ENCODE measurements around the gene ARAP1. TPM values are rescaled to one million over a fixed set of nuclear protein-coding genes. Genes with fewer than 3 reads are reported as not detected.

The ARAP1 gene
- total RNA-seq, 2 experiments from 2014 or later = 129 to 134 TPM

DNA sequence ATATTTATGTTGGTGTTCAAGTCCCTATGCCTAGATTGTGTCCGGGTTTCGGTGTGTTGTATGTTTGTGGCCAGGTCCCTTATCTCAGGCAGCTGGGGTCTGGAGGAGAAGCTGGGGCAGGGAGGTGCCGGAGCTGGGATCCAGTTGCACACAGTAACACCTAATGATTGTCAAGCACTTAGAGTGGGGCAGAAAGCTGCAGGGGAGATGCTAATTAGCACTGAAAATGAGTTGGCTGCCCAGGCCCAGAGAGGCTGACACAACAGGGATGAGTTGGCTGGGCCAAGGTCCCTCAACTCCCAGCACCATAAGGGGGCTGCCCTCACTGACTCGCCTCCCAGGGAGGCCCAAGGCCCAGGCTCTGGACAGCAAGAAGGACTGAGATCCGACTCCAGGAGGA, 90.2 kb downstream of the ARAP1 start:
- peaks cover 18% of the 10 kb centered on the region for H3K27me3 Mint-ChIP-seq
- POLR2A ChIA-PET = no interaction called here
- no peak for ATAC-seq (ENCODE audit: low read depth)
- H3K4me3 Mint-ChIP-seq = no peak overlapping the region
- H3K36me3 Mint-ChIP-seq = no peaks in the 10 kb centered on the region
- H3K27ac Mint-ChIP-seq = no peak overlapping the region
- H3K9me3 Mint-ChIP-seq = peaks cover 2% of the 10 kb centered on the region
- DNase-seq = no peak
- no peaks in the 10 kb centered on the region for H3K4me1 Mint-ChIP-seq

DNA sequence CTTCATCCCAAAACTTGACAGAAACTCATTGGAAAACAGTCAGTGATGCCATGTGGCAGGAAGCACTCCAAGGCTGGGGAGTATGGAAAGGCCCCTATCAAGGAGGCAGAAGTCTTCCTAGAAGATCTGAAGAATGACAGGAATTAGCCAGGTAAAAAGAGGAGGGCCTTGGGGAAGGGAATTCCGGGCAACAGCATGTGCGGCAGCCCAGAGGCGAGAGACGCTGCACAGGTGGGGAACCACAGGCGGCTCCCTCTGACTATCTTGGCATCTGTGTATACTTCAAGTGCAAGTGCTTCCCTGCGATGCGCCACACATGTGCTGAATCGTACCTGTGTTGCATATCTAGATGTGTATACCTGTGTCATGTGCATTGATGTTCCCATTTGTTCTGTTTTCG, 90.7 kb downstream of the ARAP1 start:
- peaks cover 1% of the 10 kb centered on the region for H3K9me3 Mint-ChIP-seq
- H3K36me3 Mint-ChIP-seq = no peaks in the 10 kb centered on the region
- POLR2A ChIA-PET = no interaction called here
- H3K4me3 Mint-ChIP-seq = no peak overlapping the region
- peaks cover 17% of the 10 kb centered on the region for H3K27me3 Mint-ChIP-seq
- H3K27ac Mint-ChIP-seq = no peak overlapping the region
- DNase-seq (no peak), ATAC-seq (ENCODE audit: low read depth) (no peak)
- no peaks in the 10 kb centered on the region for H3K4me1 Mint-ChIP-seq

DNA sequence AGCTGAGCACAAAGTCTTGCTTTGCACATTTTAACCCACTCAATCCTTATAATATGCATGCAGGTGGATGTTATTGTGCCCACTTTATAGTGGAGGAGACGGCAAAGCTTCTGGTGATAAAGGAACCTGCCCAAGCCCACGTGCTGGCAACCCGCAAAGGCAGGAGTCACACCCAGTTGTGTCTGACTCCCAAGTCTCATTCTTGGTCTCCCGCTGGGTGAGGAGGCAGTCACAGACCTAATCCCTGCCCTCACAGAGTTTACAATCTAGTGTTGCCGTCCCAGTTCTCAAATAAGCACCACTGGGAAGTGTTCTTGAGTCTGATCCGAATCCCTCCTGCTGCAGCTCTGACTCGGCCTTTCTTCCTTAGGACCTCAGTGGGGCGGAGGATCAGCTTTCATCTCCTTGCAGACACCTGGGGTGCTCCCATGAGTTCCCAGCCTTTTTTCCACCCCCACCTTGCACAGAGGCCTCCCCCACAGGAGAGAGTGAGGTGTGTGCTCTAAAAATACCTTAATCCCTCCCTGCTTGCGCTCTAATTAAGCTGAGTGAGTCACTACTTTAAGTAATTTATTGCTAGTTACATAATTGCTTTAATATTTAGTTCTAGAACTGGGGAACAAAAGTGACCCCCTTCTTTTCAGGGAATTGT, 93.1 kb downstream of the ARAP1 start:
- POLR2A ChIA-PET = no interaction called here
- DNase-seq (no peak), ATAC-seq (ENCODE audit: low read depth) (no peak)
- H3K4me1 Mint-ChIP-seq = no peaks in the 10 kb centered on the region
- H3K27me3 Mint-ChIP-seq = peaks cover 11% of the 10 kb centered on the region
- H3K36me3 Mint-ChIP-seq = no peaks in the 10 kb centered on the region
- H3K4me3 Mint-ChIP-seq = no peak overlapping the region
- H3K27ac Mint-ChIP-seq = no peak overlapping the region
- no peaks in the 10 kb centered on the region for H3K9me3 Mint-ChIP-seq

DNA sequence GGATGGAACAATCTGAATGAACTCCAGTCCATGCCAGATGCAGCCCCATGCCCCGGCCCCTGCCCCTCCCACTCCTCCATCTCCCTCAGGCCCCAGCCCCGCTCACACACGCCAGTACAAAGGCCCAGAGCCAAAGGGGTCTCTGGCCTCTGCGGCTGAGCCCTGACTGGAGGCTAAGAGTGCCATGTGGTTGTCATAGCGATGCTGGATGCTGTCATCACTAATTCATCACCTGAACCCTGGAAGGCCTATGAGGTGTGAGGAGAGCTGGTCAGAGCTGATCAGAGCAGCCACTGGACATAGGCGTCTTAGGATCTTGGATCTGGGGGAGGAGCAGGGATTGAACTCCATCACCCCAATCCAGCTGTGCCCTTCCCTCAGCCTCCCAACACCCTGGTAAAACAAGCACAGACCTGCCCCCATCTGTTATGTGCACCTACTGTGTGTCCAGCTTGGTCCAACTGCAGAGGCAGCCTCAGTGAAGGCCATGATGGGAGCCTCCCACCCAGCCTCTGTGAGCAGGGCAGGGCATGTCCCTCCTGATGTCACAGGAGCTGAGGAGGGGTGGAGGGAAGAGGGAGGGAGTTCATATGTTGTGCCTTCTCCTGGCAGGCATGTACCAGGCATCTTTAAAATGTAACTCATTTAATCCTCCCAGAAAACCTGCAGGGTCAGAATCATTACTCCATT, 94.7 kb downstream of the ARAP1 start:
- POLR2A ChIA-PET = no interaction called here
- H3K4me3 Mint-ChIP-seq = no peak overlapping the region
- H3K27me3 Mint-ChIP-seq = peaks cover 6% of the 10 kb centered on the region
- DNase-seq (no peak), ATAC-seq (ENCODE audit: low read depth) (no peak)
- no peaks in the 10 kb centered on the region for H3K9me3 Mint-ChIP-seq
- H3K36me3 Mint-ChIP-seq = no peaks in the 10 kb centered on the region
- no peak overlapping the region for H3K27ac Mint-ChIP-seq
- no peaks in the 10 kb centered on the region for H3K4me1 Mint-ChIP-seq

DNA sequence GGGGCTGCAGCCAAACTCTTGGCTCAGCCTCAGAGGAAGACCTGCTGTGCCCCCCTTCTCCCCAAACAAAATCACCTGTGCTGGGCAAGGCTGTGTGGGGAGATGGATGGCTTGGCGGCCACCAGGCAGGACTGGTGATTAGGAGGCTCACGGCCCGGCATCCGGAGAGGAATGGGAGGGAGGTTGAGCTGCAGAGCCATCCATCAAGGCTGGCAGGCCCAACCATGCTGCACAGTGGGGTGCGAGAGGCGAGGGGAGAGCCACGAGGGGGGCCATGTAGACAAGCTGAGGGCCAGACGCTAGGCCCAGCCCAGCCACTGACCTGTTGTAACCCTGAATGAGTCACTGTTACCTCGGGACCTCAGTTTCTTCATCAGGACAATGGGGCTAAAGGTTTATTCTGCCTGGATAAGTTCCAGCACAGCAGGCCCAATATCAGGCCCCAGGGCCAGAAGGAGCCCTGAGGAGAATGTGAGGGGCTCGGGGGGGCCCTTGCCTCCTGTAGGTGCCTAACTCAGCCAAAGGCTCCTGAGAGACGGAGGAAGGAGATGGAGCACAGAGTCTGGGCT, 96.2 kb downstream of the ARAP1 start:
- H3K4me3 Mint-ChIP-seq = no peak overlapping the region
- POLR2A ChIA-PET = no interaction called here
- no peak overlapping the region for H3K27ac Mint-ChIP-seq
- H3K4me1 Mint-ChIP-seq = no peaks in the 10 kb centered on the region
- H3K36me3 Mint-ChIP-seq = no peaks in the 10 kb centered on the region
- no peaks in the 10 kb centered on the region for H3K9me3 Mint-ChIP-seq
- peaks cover 2% of the 10 kb centered on the region for H3K27me3 Mint-ChIP-seq
- ATAC-seq (ENCODE audit: low read depth) = no peak
- DNase-seq = no peak

DNA sequence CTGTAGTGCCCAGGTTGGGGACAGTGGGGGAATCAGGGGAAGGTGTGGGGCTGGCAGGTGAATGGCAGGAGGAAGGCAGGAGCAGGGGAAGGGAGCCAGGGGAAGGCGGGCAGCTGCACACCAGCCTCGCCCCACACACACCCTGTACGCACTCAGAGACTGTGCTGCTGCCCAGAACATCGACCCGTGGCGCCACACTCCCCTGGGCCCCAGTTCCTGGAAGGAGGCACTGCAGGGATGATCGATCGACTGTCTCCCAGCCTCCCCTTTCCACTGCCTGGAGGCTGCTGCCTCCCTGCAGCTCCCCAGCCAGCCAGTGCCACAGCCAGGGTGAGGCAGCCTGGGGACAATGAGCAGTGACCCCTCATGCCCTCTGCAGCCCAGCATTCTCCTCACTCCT, 97.2 kb downstream of the ARAP1 start:
- POLR2A ChIA-PET = interaction anchor here (0.6 kb wide), 1 partner anchor 1132 kb away, joined by 3 read pairs; no protein-coding TSS in a partner anchor
- Mint-ChIP-seq H3K36me3 (no peaks in the 10 kb centered on the region), H3K4me1 (no peaks in the 10 kb centered on the region), H3K4me3 (no peak overlapping the region), H3K27ac (no peak overlapping the region), H3K27me3 (peaks cover 2% of the 10 kb centered on the region), H3K9me3 (no peaks in the 10 kb centered on the region)
- ATAC-seq (ENCODE audit: low read depth) (no peak), DNase-seq (no peak)

DNA sequence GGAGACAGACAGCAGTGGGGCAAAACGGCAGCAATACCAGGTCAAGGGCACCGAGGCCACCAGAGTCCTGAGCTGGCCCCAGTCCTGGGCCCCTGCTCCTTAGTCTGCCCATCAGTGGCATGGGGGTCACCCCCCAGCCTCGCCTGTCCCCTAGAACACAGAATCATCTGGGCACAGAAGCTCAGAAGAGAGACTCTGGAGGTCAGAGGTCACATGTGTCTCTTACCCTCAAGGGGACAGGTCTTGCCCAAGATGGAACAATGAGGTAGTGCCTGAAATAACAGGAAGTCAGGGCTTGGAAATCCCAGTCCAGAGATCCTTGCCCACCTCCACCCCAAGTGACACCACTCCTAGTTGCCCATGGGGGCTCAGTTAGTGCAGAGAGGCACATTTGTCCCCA, 98.6 kb downstream of the ARAP1 start:
- H3K9me3 Mint-ChIP-seq = no peaks in the 10 kb centered on the region
- no peak overlapping the region for H3K4me3 Mint-ChIP-seq
- peaks cover 2% of the 10 kb centered on the region for H3K27me3 Mint-ChIP-seq
- peaks cover 2% of the 10 kb centered on the region for H3K4me1 Mint-ChIP-seq
- POLR2A ChIA-PET = no interaction called here
- no peak overlapping the region for H3K27ac Mint-ChIP-seq
- ATAC-seq (ENCODE audit: low read depth) = no peak
- no peaks in the 10 kb centered on the region for H3K36me3 Mint-ChIP-seq
- DNase-seq = no peak

DNA sequence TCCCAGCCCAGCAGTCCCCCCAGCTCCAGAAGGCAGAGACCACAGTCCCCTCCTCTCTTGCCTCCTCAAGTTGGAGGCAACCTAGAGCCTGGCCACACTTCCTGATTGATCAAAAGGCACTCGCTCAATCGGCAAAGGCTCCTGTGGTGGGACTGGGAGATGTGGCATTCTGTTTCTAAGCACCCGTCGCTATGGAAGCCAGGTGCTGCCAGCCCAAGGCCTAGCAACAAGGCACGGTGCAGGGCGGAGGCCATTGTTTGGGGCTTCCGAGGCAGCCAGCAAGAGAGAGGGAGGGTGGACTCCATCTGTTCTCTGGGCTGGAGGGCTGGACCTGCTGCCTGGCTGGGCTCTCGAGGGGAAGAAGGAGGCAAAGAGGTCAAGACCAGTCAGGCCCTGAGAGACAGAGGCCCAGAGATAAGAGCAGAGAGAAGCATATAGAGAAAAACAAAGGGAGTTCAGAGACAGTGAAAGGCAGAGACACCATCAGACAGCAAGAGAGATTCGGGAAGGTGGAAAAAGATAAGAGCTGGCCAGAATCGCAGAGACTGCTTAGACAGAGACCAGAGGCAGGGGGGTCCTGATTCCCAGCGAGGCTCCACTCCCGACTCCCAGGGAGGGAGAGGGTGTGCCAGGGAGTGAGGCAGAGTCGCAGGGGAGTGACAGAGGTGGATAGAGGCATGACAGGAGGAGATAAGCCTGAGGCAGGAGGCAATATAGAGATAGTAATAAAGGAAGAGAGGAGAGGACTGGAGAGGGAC, 99.2 kb downstream of the ARAP1 start:
- Mint-ChIP-seq H3K4me3 (no peak overlapping the region), H3K36me3 (no peaks in the 10 kb centered on the region), H3K27me3 (peaks cover 2% of the 10 kb centered on the region), H3K27ac (no peak overlapping the region), H3K4me1 (peaks cover 2% of the 10 kb centered on the region), H3K9me3 (no peaks in the 10 kb centered on the region)
- POLR2A ChIA-PET = no interaction called here
- ATAC-seq (ENCODE audit: low read depth) (no peak), DNase-seq (no peak)

DNA sequence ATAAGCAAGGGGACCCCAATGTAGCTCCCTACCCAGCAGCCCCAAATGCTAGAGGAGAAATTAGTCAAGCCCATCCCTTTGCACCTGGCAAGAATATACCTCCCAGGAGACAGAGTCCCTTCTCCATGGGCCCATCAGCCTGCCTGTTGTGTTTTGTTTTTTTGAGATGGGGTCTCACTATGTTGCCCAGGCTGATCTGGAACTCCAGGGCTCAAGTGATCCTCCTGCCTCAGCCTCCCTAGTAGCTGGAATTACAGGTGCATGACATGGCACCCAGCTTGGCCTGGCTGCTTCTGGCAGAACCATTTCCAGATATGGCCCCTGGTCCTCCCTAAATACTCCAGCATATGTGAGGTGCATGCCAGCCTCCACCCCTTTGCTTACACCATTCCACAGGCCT, 100.1 kb downstream of the ARAP1 start:
- peaks cover 2% of the 10 kb centered on the region for H3K4me1 Mint-ChIP-seq
- H3K9me3 Mint-ChIP-seq = no peaks in the 10 kb centered on the region
- H3K27me3 Mint-ChIP-seq = peaks cover 2% of the 10 kb centered on the region
- H3K36me3 Mint-ChIP-seq = no peaks in the 10 kb centered on the region
- no peak overlapping the region for H3K27ac Mint-ChIP-seq
- DNase-seq = no peak
- no peak overlapping the region for H3K4me3 Mint-ChIP-seq
- POLR2A ChIA-PET = no interaction called here
- no peak for ATAC-seq (ENCODE audit: low read depth)

DNA sequence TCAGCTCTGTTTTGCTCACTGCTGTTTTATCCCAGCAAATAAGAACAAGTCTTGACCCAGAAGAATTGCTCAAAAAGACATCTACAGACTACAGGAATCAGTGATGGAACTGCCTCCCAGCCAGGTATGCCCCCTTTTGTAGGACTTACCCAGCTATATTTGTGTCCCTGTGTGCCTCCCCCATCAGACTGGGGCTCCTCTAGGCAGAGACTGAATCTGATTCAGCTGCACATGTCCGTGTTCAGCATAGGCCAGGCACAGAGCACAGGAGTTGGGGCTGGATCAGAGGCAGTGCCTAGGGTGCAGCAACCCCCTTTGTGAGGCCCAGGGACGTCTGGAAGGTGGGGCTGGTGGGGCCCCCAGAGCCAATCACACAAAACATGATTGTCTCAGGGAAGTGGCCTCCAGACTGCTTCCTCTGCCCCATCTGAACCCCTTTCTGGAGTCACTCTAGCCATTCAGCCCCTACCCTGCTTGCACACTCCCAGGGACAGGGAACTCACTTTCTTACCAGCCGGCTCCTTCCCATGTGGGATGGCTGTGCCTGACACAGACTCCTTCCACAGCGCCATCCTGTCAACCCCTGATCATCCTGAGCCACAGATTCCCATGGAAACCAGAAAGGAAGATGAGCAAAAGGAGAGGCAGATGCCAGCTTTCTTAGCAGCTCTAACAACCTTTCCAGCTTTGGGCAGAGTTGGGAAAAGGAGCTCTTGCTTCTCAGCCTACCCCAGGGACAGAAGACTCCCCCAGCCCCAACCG, 102.8 kb downstream of the ARAP1 start:
- H3K9me3 Mint-ChIP-seq = no peaks in the 10 kb centered on the region
- no peak overlapping the region for H3K27ac Mint-ChIP-seq
- POLR2A ChIA-PET = no interaction called here
- DNase-seq (no peak), ATAC-seq (ENCODE audit: low read depth) (no peak)
- H3K4me1 Mint-ChIP-seq = peaks cover 2% of the 10 kb centered on the region
- no peaks in the 10 kb centered on the region for H3K36me3 Mint-ChIP-seq
- H3K4me3 Mint-ChIP-seq = no peak overlapping the region
- peaks cover 5% of the 10 kb centered on the region for H3K27me3 Mint-ChIP-seq

DNA sequence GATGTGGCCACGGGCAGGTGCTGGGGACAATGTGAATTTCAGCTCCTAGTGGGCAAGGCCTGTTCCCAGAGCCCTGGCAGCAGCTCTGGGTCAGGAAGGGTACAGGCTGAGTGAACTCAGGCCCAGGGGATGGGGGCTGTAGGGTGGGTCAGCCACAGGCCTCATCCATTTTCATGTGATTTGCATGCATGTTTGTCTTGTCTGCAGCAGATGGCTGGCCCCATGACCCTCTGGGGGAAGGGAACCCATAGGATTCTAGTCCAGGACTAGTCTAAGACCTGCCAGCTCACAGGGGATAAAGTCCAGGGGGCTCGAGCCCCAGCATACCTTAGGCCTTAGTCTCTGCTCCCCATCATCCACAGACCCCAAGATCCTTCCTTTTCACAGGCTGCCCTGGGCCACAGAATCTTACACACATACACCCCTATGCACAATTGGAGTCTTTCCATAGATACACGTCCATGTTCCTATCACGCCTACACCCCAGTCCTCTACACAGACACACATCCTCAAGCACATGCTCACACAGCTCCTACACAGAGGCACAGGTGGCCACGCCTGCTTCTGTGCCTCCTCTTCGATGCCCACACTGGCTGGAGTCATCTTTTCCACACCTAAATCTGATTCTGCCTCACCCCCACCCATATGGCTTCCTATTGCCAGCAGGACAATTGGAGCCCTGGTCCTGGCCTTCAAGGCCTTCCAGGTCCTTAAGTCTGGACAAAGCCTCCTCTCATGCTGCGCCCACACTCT, 103.6 kb downstream of the ARAP1 start:
- Mint-ChIP-seq H3K36me3 (no peaks in the 10 kb centered on the region), H3K4me1 (peaks cover 2% of the 10 kb centered on the region), H3K9me3 (no peaks in the 10 kb centered on the region), H3K4me3 (no peak overlapping the region), H3K27ac (no peak overlapping the region), H3K27me3 (peaks cover 10% of the 10 kb centered on the region)
- POLR2A ChIA-PET = no interaction called here
- no peak for ATAC-seq (ENCODE audit: low read depth)
- DNase-seq = no peak

DNA sequence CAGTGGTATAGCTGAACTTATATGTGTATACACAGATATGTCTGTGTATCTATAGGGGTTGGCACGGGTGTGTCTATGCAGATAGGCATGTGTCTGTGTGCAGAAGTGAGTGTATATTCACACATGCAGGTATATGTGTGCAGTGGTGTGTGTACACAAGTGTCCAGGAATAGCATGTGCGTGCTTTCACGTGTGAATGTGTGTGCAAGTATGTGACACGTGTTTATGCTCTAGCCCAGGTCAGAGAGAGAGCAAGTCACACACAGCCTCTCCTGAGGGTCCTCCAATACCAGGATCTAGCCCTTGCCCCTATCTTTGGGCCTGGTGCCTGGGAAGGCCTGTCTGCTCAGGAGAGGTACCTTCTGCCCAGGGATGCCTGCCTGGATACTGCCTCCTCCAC, 104.3 kb downstream of the ARAP1 start:
- ATAC-seq (ENCODE audit: low read depth) (no peak), DNase-seq (no peak)
- Mint-ChIP-seq H3K27ac (no peak overlapping the region), H3K27me3 (peaks cover 11% of the 10 kb centered on the region), H3K36me3 (no peaks in the 10 kb centered on the region), H3K4me1 (peaks cover 2% of the 10 kb centered on the region), H3K9me3 (no peaks in the 10 kb centered on the region), H3K4me3 (no peak overlapping the region)
- POLR2A ChIA-PET = no interaction called here

DNA sequence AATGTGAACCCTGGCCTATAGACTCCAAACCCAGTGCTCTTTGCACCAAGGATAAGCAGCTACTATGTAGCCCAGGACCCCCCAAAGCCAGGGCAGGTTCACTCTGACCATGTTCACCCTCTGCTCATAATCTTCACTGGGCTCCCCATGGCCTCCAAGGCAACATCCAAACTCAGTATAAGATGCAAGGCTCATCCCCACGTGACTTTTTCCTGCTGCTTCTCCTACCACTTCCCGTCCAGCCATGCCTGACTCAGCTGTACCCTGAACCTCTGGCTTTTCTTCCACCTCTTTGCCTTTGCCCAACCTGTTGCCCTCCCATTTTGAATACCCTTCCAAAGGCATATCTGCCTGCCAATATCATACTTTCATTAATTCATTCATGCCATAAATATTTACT, 105.7 kb downstream of the ARAP1 start:
- ATAC-seq (ENCODE audit: low read depth) (no peak), DNase-seq (no peak)
- Mint-ChIP-seq H3K4me1 (peaks cover 2% of the 10 kb centered on the region), H3K4me3 (no peak overlapping the region), H3K27ac (no peak overlapping the region), H3K36me3 (no peaks in the 10 kb centered on the region), H3K27me3 (peaks cover 11% of the 10 kb centered on the region), H3K9me3 (no peaks in the 10 kb centered on the region)
- POLR2A ChIA-PET = no interaction called here

All from activated naive CD8-positive, alpha-beta T cell treated with anti-CD3 and anti-CD28 coated beads, Interleukin-2, amount 10 ng/mL, durations not matched to agents 7 days and 5 days (primary cell).